GM12801 (cell line): ENCODE results near the gene FARS2.

Experiments
- CTCF ChIP-seq: IDR thresholded peaks from one replicate; pipeline ENCODE4 v1.5.1; 2011; ENCODE audit warnings: control low read depth; ENCODE audit not compliant: insufficient read length; ENCODE audit errors: extremely low read depth

The FARS2 gene

GRCh38 chr6:5763871-5764270 is 502.6 kb downstream of the FARS2 start:
- no peak for TF ChIP-seq CTCF

GRCh38 chr6:5764401-5764955 is 503.2 kb downstream of the FARS2 start:
- TF ChIP-seq CTCF, result no peak

- TF ChIP-seq CTCF, result no peak
Measured at GRCh38 chr6:5765141-5765760, 503.9 kb downstream of the FARS2 start.

- no peak for TF ChIP-seq CTCF
Measured at GRCh38 chr6:5766260-5766659, 504.9 kb downstream of the FARS2 start.

- no peak for TF ChIP-seq CTCF
Measured at GRCh38 chr6:5767471-5767870, 506.2 kb downstream of the FARS2 start.

GRCh38 chr6:5771211-5771610 is 509.9 kb downstream of the FARS2 start:
- no peak for TF ChIP-seq CTCF

- no peak for TF ChIP-seq CTCF
Measured at GRCh38 chr6:5771759-5772390, 510.6 kb downstream of the FARS2 start.
